SK-N-SH treated with all-trans-retinoic acid at 6 μM for 48 hours (cell line): ENCODE measurements around the gene UBB.

Source experiments
- ATAC-seq: fragments of 200-7000 bp; cut with Tn5 transposase; 3 replicates; pipeline ENCODE4 v1.9.1; 2020; ENCODE audit warnings: mild to moderate bottlenecking, moderate library complexity
- ARNTL ChIP-seq: fragments of 450-650 bp; formaldehyde crosslinking; IDR thresholded peaks from 2 replicates; pipeline ENCODE4 v1.5.0; 2020; ENCODE audit warnings: low read depth, mild to moderate bottlenecking, moderate library complexity, borderline replicate concordance
- BACH2 ChIP-seq: fragments of 250-450 bp; sonication (Bioruptor Pico); IDR thresholded peaks from 2 replicates; pipeline ENCODE4 v1.9.0; 2021; ENCODE audit warnings: mild to moderate bottlenecking, borderline replicate concordance
- CREB5 ChIP-seq: fragments of 250-450 bp; sonication (Bioruptor Pico); IDR thresholded peaks from 2 replicates; pipeline ENCODE4 v1.5.1; 2020; ENCODE audit warnings: low read depth, mild to moderate bottlenecking, moderate library complexity
- CSDC2 ChIP-seq: fragments of 250-450 bp; sonication (Bioruptor Pico); IDR thresholded peaks from 2 replicates; pipeline ENCODE4 v1.5.0; 2020; ENCODE audit warnings: mild to moderate bottlenecking, moderate library complexity
- CSRNP3 ChIP-seq: fragments of 250-450 bp; sonication (Bioruptor Pico); IDR thresholded peaks from 2 replicates; pipeline ENCODE4 v1.5.1; 2021; ENCODE audit warnings: mild to moderate bottlenecking, moderate library complexity
- ESRRG ChIP-seq: fragments of 250-450 bp; sonication (Bioruptor Pico); IDR thresholded peaks from 2 replicates; pipeline ENCODE4 v1.6.1; 2021; ENCODE audit warnings: mild to moderate bottlenecking
- ISL1 ChIP-seq: fragments of 250-450 bp; sonication (Bioruptor Pico); IDR thresholded peaks from 2 replicates; pipeline ENCODE4 v2.1.2; 2022; ENCODE audit warnings: mild to moderate bottlenecking, moderate library complexity
- OSR1 ChIP-seq: fragments of 250-450 bp; sonication (Bioruptor Pico); IDR thresholded peaks from 2 replicates; pipeline ENCODE4 v1.8.0; 2022; ENCODE audit warnings: moderate library complexity, mild to moderate bottlenecking, inconsistent platforms
- PATZ1 ChIP-seq: fragments of 250-450 bp; sonication (Bioruptor Pico); IDR thresholded peaks from 2 replicates; pipeline ENCODE4 v1.8.0; 2020; ENCODE audit warnings: mild to moderate bottlenecking, moderate library complexity, borderline replicate concordance
- POU6F1 ChIP-seq: fragments of 250-450 bp; sonication (Bioruptor Pico); IDR thresholded peaks from 2 replicates; pipeline ENCODE4 v1.8.0; 2021; ENCODE audit warnings: low read depth, mild to moderate bottlenecking, moderate library complexity, borderline replicate concordance
- PPARA ChIP-seq: fragments of 250-450 bp; sonication (Bioruptor Pico); IDR thresholded peaks from 2 replicates; pipeline ENCODE4 v1.5.0; 2020; ENCODE audit warnings: mild to moderate bottlenecking, borderline replicate concordance
- SNAI2 ChIP-seq: fragments of 250-450 bp; sonication (Bioruptor Pico); IDR thresholded peaks from 2 replicates; pipeline ENCODE4 v1.5.0; 2020; ENCODE audit warnings: mild to moderate bottlenecking, moderate library complexity
- TCF4 ChIP-seq: fragments of 250-450 bp; sonication (Bioruptor Pico); IDR thresholded peaks from 2 replicates; pipeline ENCODE4 v1.8.0; 2021; ENCODE audit warnings: mild to moderate bottlenecking, moderate library complexity, borderline replicate concordance
- TOX ChIP-seq: fragments of 250-450 bp; sonication (Bioruptor Pico); IDR thresholded peaks from 2 replicates; pipeline ENCODE4 v1.8.0; 2021; ENCODE audit warnings: mild to moderate bottlenecking, moderate library complexity, borderline replicate concordance
- TSHZ2 ChIP-seq: fragments of 250-450 bp; sonication (Bioruptor Pico); IDR thresholded peaks from 2 replicates; pipeline ENCODE4 v1.5.0; 2020; ENCODE audit warnings: mild to moderate bottlenecking, moderate library complexity
- ZC3H10 ChIP-seq: fragments of 250-450 bp; sonication (Bioruptor Pico); IDR thresholded peaks from 2 replicates; pipeline ENCODE4 v1.5.1; 2021; ENCODE audit warnings: mild to moderate bottlenecking, moderate library complexity
- ZNF70 ChIP-seq: fragments of 450-650 bp; formaldehyde crosslinking; IDR thresholded peaks from 2 replicates; pipeline ENCODE4 v1.5.0; 2020; ENCODE audit warnings: mild to moderate bottlenecking, moderate library complexity

Gene UBB

GRCh38 chr17:16417896-16418684 lies 37.2 kb downstream of the UBB start:
- peak; percentile 30 for ATAC-seq
- no peak for TF ChIP-seq OSR1 (CRISPR knock-in tag)
- no peak for TF ChIP-seq BACH2 (CRISPR knock-in tag)
- TF ChIP-seq PPARA (CRISPR knock-in tag) = no peak
- TF ChIP-seq ZC3H10 (CRISPR knock-in tag) = no peak
- no peak for TF ChIP-seq CSRNP3 (CRISPR knock-in tag)
- TF ChIP-seq ZNF70 (CRISPR knock-in tag) = no peak

GRCh38 chr17:16418685-16419068 lies 37.8 kb downstream of the UBB start:
- peak; percentile 2; the same call in 2 of the 3 replicates for ATAC-seq
- TF ChIP-seq ARNTL (no peak), TCF4 (no peak), CSRNP3 (CRISPR knock-in tag) (no peak), TOX (no peak), PPARA (CRISPR knock-in tag) (no peak), ZNF70 (CRISPR knock-in tag) (no peak), POU6F1 (no peak), SNAI2 (no peak), OSR1 (CRISPR knock-in tag) (no peak), ESRRG (no peak), BACH2 (CRISPR knock-in tag) (no peak)

- TF ChIP-seq CSDC2 (CRISPR knock-in tag) = no peak
- TF ChIP-seq CREB5 (CRISPR knock-in tag) = no peak
- no peak for TF ChIP-seq ISL1 (CRISPR knock-in tag)
- TF ChIP-seq BACH2 (CRISPR knock-in tag) = no peak
- TF ChIP-seq SNAI2 = no peak
- TF ChIP-seq, all 23 proteins: peak for 0
- peak; percentile 86 for ATAC-seq
Observed at GRCh38 chr17:16419074-16419928, 38.4 kb downstream of the UBB start.

GRCh38 chr17:16419929-16420271 lies 39.0 kb downstream of the UBB start:
- TF ChIP-seq ESRRG (no peak), ISL1 (CRISPR knock-in tag) (no peak), BACH2 (CRISPR knock-in tag) (no peak), TSHZ2 (CRISPR knock-in tag) (no peak), SNAI2 (no peak), PATZ1 (peak; percentile 54; the same call in 1 of the 2 replicates), ZNF70 (CRISPR knock-in tag) (no peak)
- ATAC-seq = peak; percentile 67
